GM23338 (cell line): ENCODE measurements around the gene ACAP1. TPM values are rescaled to one million over a fixed set of nuclear protein-coding genes. Genes with fewer than 3 reads are reported as not detected.

Experiments used
- ATAC-seq: fragments of 200-7000 bp; cut with Tn5 transposase; 3 replicates; pipeline ENCODE4 v1.9.1; 2020
- DNase-seq: peaks from one replicate; pipeline ENCODE4 v3.0.0-alpha.2; 2015; ENCODE audit warnings: low spot score
- H2AFZ ChIP-seq: fragments of 200-600 bp; sonication (generic); 2 replicates; pipeline ENCODE4 v1.8.0; 2016; ENCODE audit warnings: antibody characterized with exemption, mild to moderate bottlenecking, moderate library complexity
- H3F3A ChIP-seq: fragments of 200-600 bp; sonication (generic); replicated peaks from 2 replicates; pipeline ENCODE4 v1.8.0; 2017; ENCODE audit warnings: antibody characterized with exemption, mixed run types, low read depth
- H3K27ac ChIP-seq: fragments of 200-600 bp; sonication (generic); 2 replicates; pipeline ENCODE4 v1.6.1; 2016; ENCODE audit warnings: low read depth
- H3K27me3 ChIP-seq: fragments of 200-600 bp; sonication (generic); 2 replicates; pipeline ENCODE4 v1.8.0; 2016; ENCODE audit warnings: mild to moderate bottlenecking, mixed run types, moderate library complexity; ENCODE audit not compliant: insufficient read depth
- H3K36me3 ChIP-seq: fragments of 200-600 bp; sonication (generic); 2 replicates; pipeline ENCODE4 v1.8.0; 2016; ENCODE audit warnings: mild to moderate bottlenecking; ENCODE audit not compliant: insufficient read depth
- H3K4me1 ChIP-seq: fragments of 200-600 bp; sonication (generic); 2 replicates; pipeline ENCODE4 v1.8.0; 2016; ENCODE audit warnings: mild to moderate bottlenecking, moderate library complexity; ENCODE audit not compliant: insufficient read depth
- H3K4me2 ChIP-seq: fragments of 200-600 bp; sonication (generic); 2 replicates; pipeline ENCODE4 v1.7.1; 2017; ENCODE audit warnings: mixed run types
- H3K4me3 ChIP-seq: fragments of 200-600 bp; sonication (generic); 2 replicates; pipeline ENCODE4 v1.6.1; 2016; ENCODE audit warnings: mixed run types
- H3K79me2 ChIP-seq: fragments of 200-600 bp; sonication (generic); replicated peaks from 2 replicates; pipeline ENCODE4 v1.8.0; 2017; ENCODE audit warnings: mild to moderate bottlenecking; ENCODE audit not compliant: insufficient read depth
- H3K9me2 ChIP-seq: fragments of 200-600 bp; sonication (generic); 2 replicates; pipeline ENCODE4 v1.8.0; 2017; ENCODE audit not compliant: insufficient read depth
- H4K20me1 ChIP-seq: fragments of 200-600 bp; sonication (generic); replicated peaks from 2 replicates; pipeline ENCODE4 v1.8.0; 2017; ENCODE audit warnings: mild to moderate bottlenecking; ENCODE audit not compliant: insufficient read depth
- H3K27ac Mint-ChIP-seq: 2 replicates; pipeline ENCODE4 v1.8.0; 2020; ENCODE audit warnings: inconsistent platforms, mild to moderate bottlenecking, moderate library complexity, mixed read lengths
- H3K27me3 Mint-ChIP-seq: 3 replicates; pipeline ENCODE4 v1.8.0; 2022; ENCODE audit warnings: low read depth, mild to moderate bottlenecking, moderate library complexity, mixed read lengths, inconsistent platforms; ENCODE audit not compliant: insufficient read depth, poor library complexity
- H3K36me3 Mint-ChIP-seq: 3 replicates; pipeline ENCODE4 v1.8.0; 2021; ENCODE audit warnings: low read depth, mild to moderate bottlenecking, inconsistent platforms, moderate library complexity, mixed read lengths
- H3K4me1 Mint-ChIP-seq: 3 replicates; pipeline ENCODE4 v1.8.0; 2020; ENCODE audit warnings: mild to moderate bottlenecking, inconsistent platforms, mixed read lengths
- H3K4me3 Mint-ChIP-seq: 3 replicates; pipeline ENCODE4 v1.8.0; 2021; ENCODE audit warnings: moderate library complexity, mild to moderate bottlenecking, inconsistent platforms, mixed read lengths
- H3K9me3 Mint-ChIP-seq: 3 replicates; pipeline ENCODE4 v1.8.0; 2020; ENCODE audit warnings: moderate library complexity, mild to moderate bottlenecking, inconsistent platforms, mixed read lengths
- CTCF ChIP-seq, 2 experiments: fragments of 200-600 bp in 1 of 2; sonication (generic) in 1 of 2; conservative IDR thresholded peaks; 2 replicates each; pipeline versions ENCODE4 v1.5.1 to v1.6.1; 2016 to 2017; ENCODE audit warnings: antibody characterized with exemption in 2 of 2, low read depth in 2 of 2, mild to moderate bottlenecking in 2 of 2, moderate library complexity in 1 of 2
- ETS1 ChIP-seq: IDR thresholded peaks from 2 replicates; pipeline ENCODE4 v1.6.1; 2016; ENCODE audit warnings: antibody characterized with exemption
- JUNB ChIP-seq: IDR thresholded peaks from one replicate; pipeline ENCODE4 v1.6.1; 2016; ENCODE audit warnings: antibody characterized with exemption; ENCODE audit not compliant: unreplicated experiment
- POLR2AphosphoS5 ChIP-seq: IDR thresholded peaks from 2 replicates; pipeline ENCODE4 v1.6.1; 2016; ENCODE audit warnings: antibody characterized with exemption, low read depth
- ZNF114 ChIP-seq: fragments of 250-450 bp; sonication (Bioruptor Pico); IDR thresholded peaks from 2 replicates; pipeline ENCODE4 v1.5.0; 2020; ENCODE audit warnings: mild to moderate bottlenecking, moderate library complexity
- ZNF462 ChIP-seq: fragments of 250-450 bp; sonication (Bioruptor Pico); IDR thresholded peaks from 2 replicates; pipeline ENCODE4 v1.5.0; 2020; ENCODE audit warnings: mild to moderate bottlenecking, moderate library complexity
- polyA plus RNA-seq: library from polyadenylated mRNA; unstranded; fragments of >200 nt; fragmentation: Nextera tagmentation; extraction: Ambion mirVana; gene quantifications from 2 replicates; pipeline ENCODE4 v1.2.1, GENCODE V29; 2016
- total RNA-seq: library from RNA; depleted of rRNA; stranded (reverse); fragments of >200 nt; shearing (Covaris generic); gene quantifications from 2 replicates; pipeline ENCODE4 v1.2.3, GENCODE V29; 2014

The ACAP1 gene
- total and polyA plus RNA-seq, 2 experiments from 2014 or later, result 30.7 to 40.1 TPM

GRCh38 chr17:7352503-7352889 is 16.2 kb downstream of the ACAP1 start:
- Histone ChIP-seq H3K9me2 (no peaks in the 10 kb centered on the region), H3K27me3 (no peaks in the 10 kb centered on the region), H3K4me3 (peak overlapping the region; percentile 96), H3K79me2 (no peaks in the 10 kb centered on the region), H2AFZ (peak overlapping the region; percentile 69; the same call in 1 of the 2 replicates), H3K4me2 (peak overlapping the region; percentile 99), H3K27ac (no peak overlapping the region), H4K20me1 (no peaks in the 10 kb centered on the region; the same call in 1 of the 2 replicates), H3F3A (peaks cover 18% of the 10 kb centered on the region), H3K4me1 (peaks cover 24% of the 10 kb centered on the region), H3K36me3 (no peaks in the 10 kb centered on the region)
- peak overlapping the region; percentile 82 for H3K4me3 Mint-ChIP-seq
- H3K27ac Mint-ChIP-seq, result peak overlapping the region; percentile 42; the same call in 1 of the 2 replicates
- no peaks in the 10 kb centered on the region for H3K9me3 Mint-ChIP-seq
- TF ChIP-seq ZNF114 (no peak), CTCF (conservative IDR thresholded peaks at IDR 0.05; ENCODE audit: low read depth in 2 of 2) (peak in 1 of 2 experiments; percentile 59; a peak in 1 of 4 replicates)
- DNase-seq (no peak), ATAC-seq (no peak)
- H3K27me3 Mint-ChIP-seq, result peaks cover 47% of the 10 kb centered on the region
- peaks cover 4% of the 10 kb centered on the region; the same call in 1 of the 3 replicates for H3K36me3 Mint-ChIP-seq
- H3K4me1 Mint-ChIP-seq, result peaks cover 34% of the 10 kb centered on the region

DNA sequence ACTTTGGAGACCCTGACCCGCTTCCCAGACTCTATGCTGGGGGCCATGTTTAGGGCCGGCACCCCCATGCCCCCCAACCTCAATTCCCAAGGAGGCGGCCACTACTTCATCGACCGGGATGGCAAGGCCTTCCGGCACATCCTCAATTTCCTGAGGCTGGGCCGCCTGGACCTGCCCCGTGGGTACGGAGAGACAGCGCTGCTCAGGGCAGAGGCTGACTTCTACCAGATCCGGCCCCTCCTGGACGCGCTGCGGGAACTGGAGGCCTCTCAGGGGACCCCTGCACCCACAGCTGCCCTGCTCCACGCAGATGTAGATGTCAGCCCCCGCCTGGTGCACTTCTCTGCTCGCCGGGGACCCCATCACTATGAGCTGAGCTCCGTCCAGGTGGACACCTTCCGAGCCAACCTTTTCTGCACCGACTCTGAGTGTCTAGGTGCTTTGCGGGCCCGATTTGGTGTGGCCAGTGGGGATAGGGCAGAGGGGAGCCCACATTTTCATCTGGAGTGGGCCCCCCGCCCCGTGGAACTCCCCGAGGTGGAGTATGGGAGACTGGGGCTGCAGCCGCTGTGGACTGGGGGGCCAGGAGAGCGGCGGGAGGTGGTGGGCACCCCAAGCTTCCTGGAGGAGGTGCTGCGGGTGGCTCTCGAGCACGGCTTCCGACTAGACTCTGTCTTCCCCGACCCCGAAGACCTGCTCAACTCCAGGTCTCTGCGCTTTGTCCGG is 16.7 kb downstream of the ACAP1 start:
- peaks cover 34% of the 10 kb centered on the region for H3K4me1 Mint-ChIP-seq
- H4K20me1 ChIP-seq, result no peaks in the 10 kb centered on the region; the same call in 1 of the 2 replicates
- H3K9me3 Mint-ChIP-seq, result no peaks in the 10 kb centered on the region
- peak overlapping the region; percentile 82 for H3K4me3 Mint-ChIP-seq
- peaks cover 45% of the 10 kb centered on the region for H3K27me3 Mint-ChIP-seq
- no peaks in the 10 kb centered on the region for H3K79me2 ChIP-seq
- no peak for ATAC-seq
- no peaks in the 10 kb centered on the region for H3K36me3 ChIP-seq
- peaks cover 24% of the 10 kb centered on the region for H3K4me1 ChIP-seq
- TF ChIP-seq ZNF462 (CRISPR knock-in tag), result no peak
- no peak for TF ChIP-seq ETS1
- TF ChIP-seq POLR2AphosphoS5, result no peak
- TF ChIP-seq CTCF (conservative IDR thresholded peaks at IDR 0.05; ENCODE audit: low read depth in 2 of 2), result no peak
- TF ChIP-seq JUNB, result no peak
- no peak for DNase-seq
- H3F3A ChIP-seq, result peaks cover 18% of the 10 kb centered on the region
- no peak overlapping the region for H2AFZ ChIP-seq
- no peaks in the 10 kb centered on the region for H3K9me2 ChIP-seq
- H3K36me3 Mint-ChIP-seq, result peaks cover 4% of the 10 kb centered on the region; the same call in 1 of the 3 replicates
- peak overlapping the region; percentile 96 for H3K4me3 ChIP-seq
- H3K27ac Mint-ChIP-seq, result no peak overlapping the region
- peak overlapping the region; percentile 99 for H3K4me2 ChIP-seq
- H3K27ac ChIP-seq, result no peak overlapping the region
- H3K27me3 ChIP-seq, result no peaks in the 10 kb centered on the region
